Mucosa of stomach (tissue), 1 donor: Measurements from ENCODE around the gene RNF113A.
"Not testable (repeated sequence)": the region's sequence is repeated elsewhere in the genome, so short reads cannot be mapped to it uniquely, and the experiment has no call there.

Experiments used
- H3K27me3 ChIP-seq: one replicate; pipeline ENCODE4 v1.7.0; 2013; ENCODE audit warnings: mild to moderate bottlenecking, low read length; ENCODE audit not compliant: control insufficient read depth, insufficient read depth
- H3K36me3 ChIP-seq: one replicate; pipeline ENCODE4 v1.7.0; 2013; ENCODE audit warnings: low read length; ENCODE audit not compliant: control insufficient read depth, insufficient read depth
- H3K4me1 ChIP-seq: one replicate; pipeline ENCODE4 v1.7.0; 2013; ENCODE audit warnings: mild to moderate bottlenecking, low read length; ENCODE audit not compliant: control insufficient read depth, insufficient read depth
- H3K4me3 ChIP-seq: one replicate; pipeline ENCODE4 v1.7.0; 2013; ENCODE audit warnings: low read length
- H3K9ac ChIP-seq: one replicate; pipeline ENCODE4 v1.7.0; 2013; ENCODE audit warnings: mild to moderate bottlenecking, low read length, moderate library complexity
- H3K9me3 ChIP-seq: one replicate; pipeline ENCODE4 v1.7.0; 2013; ENCODE audit warnings: mild to moderate bottlenecking, low read length, moderate library complexity; ENCODE audit not compliant: control insufficient read depth
- donor health status: Pancreatic carcinoma.

RNF113A gene

GRCh38 chrX:119871599-119872395 is at the start of gene RNF113A, which contains the start of gene NDUFA1:
Gene RNF113A, minus strand, starts transcription at chrX:119871733. Its CDS starts 120 bp downstream, at chrX:119871613.
Gene NDUFA1, plus strand, starts transcription at chrX:119871832. Its CDS starts 80 bp downstream, at chrX:119871912.
- H3K4me3 ChIP-seq: peak within 1 kb of the TSS; percentile 82
- H3K4me1 ChIP-seq: no peaks in the 10 kb centered on the region
- H3K9ac ChIP-seq: peak within 1 kb of the TSS; percentile 95
- H3K9me3 ChIP-seq: no peaks in the 10 kb centered on the region
- no peaks in the 10 kb centered on the region for H3K27me3 ChIP-seq
- H3K36me3 ChIP-seq: no peaks in the 10 kb centered on the region

- Histone ChIP-seq H3K9ac (no peak overlapping the region), H3K36me3 (no peaks in the 10 kb centered on the region), H3K9me3 (no peaks in the 10 kb centered on the region), H3K4me1 (no peaks in the 10 kb centered on the region), H3K4me3 (no peak overlapping the region), H3K27me3 (no peaks in the 10 kb centered on the region)
Measured at GRCh38 chrX:119919835-119920585, 48.5 kb upstream of the RNF113A start.

- Histone ChIP-seq H3K4me1 (no peaks in the 10 kb centered on the region), H3K9me3 (no peaks in the 10 kb centered on the region), H3K36me3 (no peaks in the 10 kb centered on the region), H3K27me3 (no peaks in the 10 kb centered on the region), H3K9ac (no peak overlapping the region), H3K4me3 (no peak overlapping the region)
Measured at GRCh38 chrX:119917877-119918276, 46.3 kb upstream of the RNF113A start.

- H3K4me1 ChIP-seq: no peaks in the 10 kb centered on the region
- no peaks in the 10 kb centered on the region for H3K27me3 ChIP-seq
- no peaks in the 10 kb centered on the region for H3K9me3 ChIP-seq
- H3K9ac ChIP-seq: no peak overlapping the region
- H3K36me3 ChIP-seq: no peaks in the 10 kb centered on the region
- no peak overlapping the region for H3K4me3 ChIP-seq
Measured at GRCh38 chrX:119916310-119916709, 44.8 kb upstream of the RNF113A start.

GRCh38 chrX:119900976-119901375 is 29.4 kb upstream of the RNF113A start:
- Histone ChIP-seq H3K27me3 (no peaks in the 10 kb centered on the region), H3K4me1 (peaks cover 3% of the 10 kb centered on the region), H3K9ac (no peak overlapping the region), H3K4me3 (no peak overlapping the region), H3K9me3 (no peaks in the 10 kb centered on the region), H3K36me3 (no peaks in the 10 kb centered on the region)

GRCh38 chrX:119899125-119899524 is 27.6 kb upstream of the RNF113A start:
- no peak overlapping the region for H3K9ac ChIP-seq
- no peaks in the 10 kb centered on the region for H3K36me3 ChIP-seq
- H3K27me3 ChIP-seq: no peaks in the 10 kb centered on the region
- no peak overlapping the region for H3K4me3 ChIP-seq
- no peaks in the 10 kb centered on the region for H3K9me3 ChIP-seq
- H3K4me1 ChIP-seq: peaks cover 3% of the 10 kb centered on the region

GRCh38 chrX:119895843-119896326 is 24.4 kb upstream of the RNF113A start, which contains the start of gene AKAP14:
Gene AKAP14, plus strand, starts transcription at chrX:119895893. Its CDS starts 7,331 bp downstream, at chrX:119903224.
- H3K36me3 ChIP-seq: no peaks in the 10 kb centered on the region
- H3K9me3 ChIP-seq: no peaks in the 10 kb centered on the region
- no peak within 1 kb of the TSS for H3K4me3 ChIP-seq
- peaks cover 3% of the 10 kb centered on the region for H3K4me1 ChIP-seq
- H3K27me3 ChIP-seq: no peaks in the 10 kb centered on the region
- H3K9ac ChIP-seq: no peak within 1 kb of the TSS

GRCh38 chrX:119891961-119892692 is 20.6 kb upstream of the RNF113A start:
- H3K9me3 ChIP-seq, H3K4me3 ChIP-seq, H3K36me3 ChIP-seq, H3K27me3 ChIP-seq, H3K9ac ChIP-seq, H3K4me1 ChIP-seq: not testable (repeated sequence)

GRCh38 chrX:119890626-119891025 is 19.1 kb upstream of the RNF113A start:
- H3K4me1 ChIP-seq, H3K4me3 ChIP-seq, H3K27me3 ChIP-seq, H3K36me3 ChIP-seq, H3K9ac ChIP-seq, H3K9me3 ChIP-seq: not testable (repeated sequence)

GRCh38 chrX:119887721-119888425 is 16.3 kb upstream of the RNF113A start:
- H3K9me3 ChIP-seq: no peaks in the 10 kb centered on the region
- no peak overlapping the region for H3K9ac ChIP-seq
- H3K4me1 ChIP-seq: no peaks in the 10 kb centered on the region
- H3K36me3 ChIP-seq: no peaks in the 10 kb centered on the region
- H3K4me3 ChIP-seq: no peak overlapping the region
- no peaks in the 10 kb centered on the region for H3K27me3 ChIP-seq

GRCh38 chrX:119885554-119886428 is 14.3 kb upstream of the RNF113A start:
- Histone ChIP-seq H3K4me3 (no peak overlapping the region), H3K4me1 (no peaks in the 10 kb centered on the region), H3K9me3 (no peaks in the 10 kb centered on the region), H3K36me3 (no peaks in the 10 kb centered on the region), H3K9ac (no peak overlapping the region), H3K27me3 (no peaks in the 10 kb centered on the region)
